Lower leg skin (tissue), 4 donors: ENCODE measurements around the gene IPCEF1. TPM values are rescaled to one million over a fixed set of nuclear protein-coding genes. Genes with fewer than 3 reads are reported as not detected.

Experiments used
- DNase-seq, 2 donors: peaks; one replicate each; pipeline ENCODE4 v3.0.0-alpha.2; 2019; ENCODE audit warnings: low spot score in 2 of 2
- H3K4me3 ChIP-seq: fragments of 200-600 bp; sonication (generic); 2 replicates; pipeline ENCODE4 v1.5.1; 2017; ENCODE audit warnings: mild to moderate bottlenecking, low read depth; ENCODE audit not compliant: poor library complexity, severe bottlenecking
- CTCF ChIP-seq, 3 donors: fragments of 450-650 bp; IDR thresholded peaks; one replicate each; pipeline ENCODE4 v1.5.1; 2016; ENCODE audit warnings: antibody characterized with exemption in 3 of 3, mild to moderate bottlenecking in 3 of 3, moderate library complexity in 2 of 3
- POLR2A ChIP-seq, 2 donors: fragments of 450-650 bp; IDR thresholded peaks; one replicate each; pipeline ENCODE4 v1.6.1; 2016 to 2017; ENCODE audit warnings: antibody characterized with exemption in 2 of 2, mild to moderate bottlenecking in 1 of 2, moderate library complexity in 1 of 2
- WGBS, 2 donors: methylation state at CpG; one replicate each; pipeline ENCODE4 v1.1.5; 2018; 5-methylcytosine and 5-hydroxymethylcytosine counted together
- intact Hi-C: fragments of 100-400 bp; cut with DNase I; formaldehyde crosslinking; loops from one replicate; pipeline ENCODE4 v1.15.0; 2023; ENCODE audit warnings: low total_unique reads
- total RNA-seq, 4 donors: library from RNA; depleted of rRNA; stranded (reverse); fragments of >200 nt; gene quantifications; one replicate each; pipeline ENCODE4 v1.1.0, GENCODE V29; 2016

Gene IPCEF1
- total RNA-seq, 4 donors from 2014 or later, result 0.67 to 1.7 (median 0.97) TPM

- intact Hi-C loops, result no loop called here
- TF ChIP-seq POLR2A (IDR thresholded peaks at IDR 0.05) (no peak), CTCF (IDR thresholded peaks at IDR 0.05) (no peak)
- 77 to 88% methylated on average over 2 of the region's 2 CpGs for WGBS, 2 donors
These were observed 490 bp downstream of the IPCEF1 start for GRCh38 chr6:154356113-154356512.

GRCh38 chr6:154354265-154354777, 2.3 kb downstream of the IPCEF1 start:
- intact Hi-C loops, result no loop called here
- 87 to 91% methylated on average over 8 of the region's 8 CpGs for WGBS, 2 donors
- DNase-seq, result no peak
- TF ChIP-seq CTCF (IDR thresholded peaks at IDR 0.05) (peak in 1 of 3 donors; percentile 5), POLR2A (IDR thresholded peaks at IDR 0.05) (no peak)
- H3K4me3 ChIP-seq, result no peak overlapping the region

More at GRCh38 chr6:154356113-154356512, 490 bp downstream of the IPCEF1 start:
- H3K4me3 ChIP-seq, result no peak overlapping the region
- no peak for DNase-seq

GRCh38 chr6:154353626-154354025, 3.0 kb downstream of the IPCEF1 start:
- no peak overlapping the region for H3K4me3 ChIP-seq
- TF ChIP-seq CTCF (IDR thresholded peaks at IDR 0.05), result no peak
- TF ChIP-seq POLR2A (IDR thresholded peaks at IDR 0.05), result no peak
- DNase-seq, result no peak
- intact Hi-C loops, result no loop called here
- WGBS, 2 donors, result 77 to 87% methylated on average over 1 of the region's 1 CpG

GRCh38 chr6:154352898-154353585, 3.6 kb downstream of the IPCEF1 start:
- 89 to 91% methylated on average over 15 of the region's 15 CpGs for WGBS, 2 donors
- DNase-seq, result no peak
- intact Hi-C loops, result no loop called here
- H3K4me3 ChIP-seq, result no peak overlapping the region
- TF ChIP-seq CTCF (IDR thresholded peaks at IDR 0.05), result no peak
- no peak for TF ChIP-seq POLR2A (IDR thresholded peaks at IDR 0.05)

GRCh38 chr6:154350293-154350692, 6.3 kb downstream of the IPCEF1 start:
- WGBS, 2 donors, result 86 to 88% methylated on average over 3 of the region's 3 CpGs

More at GRCh38 chr6:154350293-154350692, 6.3 kb downstream of the IPCEF1 start:
- TF ChIP-seq CTCF (IDR thresholded peaks at IDR 0.05), result no peak
- intact Hi-C loops, result no loop called here
- no peak overlapping the region for H3K4me3 ChIP-seq
- DNase-seq, result no peak
